Esophagus squamous epithelium (tissue), 4 donors: ENCODE results near the gene ALS2.

ENCODE experiments used
- CTCF ChIP-seq, 6 experiments: fragments of 450-650 bp in 4 of 6; fragments of 200-600 bp in 2 of 6; sonication (generic) in 2 of 6; IDR thresholded peaks; one replicate each; pipeline ENCODE4 v1.5.1; 2016 to 2019; ENCODE audit warnings: antibody characterized with exemption in 6 of 6, mild to moderate bottlenecking in 4 of 6, moderate library complexity in 4 of 6
- POLR2A ChIP-seq, 4 donors: fragments of 450-650 bp; IDR thresholded peaks; one replicate each; pipeline ENCODE4 v1.6.1; 2017; ENCODE audit warnings: antibody characterized with exemption in 4 of 4, mild to moderate bottlenecking in 4 of 4, moderate library complexity in 3 of 4

GRCh38 chr2:201824212-201824611 lies 43.5 kb upstream of the ALS2 start:
- TF ChIP-seq CTCF (IDR thresholded peaks at IDR 0.05) (no peak), POLR2A (IDR thresholded peaks at IDR 0.05) (no peak)
